ENCODE measurements around the gene DCTD.
"Not testable (repeated sequence)": the region's sequence is repeated elsewhere in the genome, so short reads cannot be mapped to it uniquely, and the experiment has no call there.

Gene DCTD

GRCh38 chr4:182904211-182904761, 12.9 kb downstream of the DCTD start:
- no peak overlapping the region for H3K4me3 ChIP-seq (ENCODE audit: low read depth, low read length)
- TF ChIP-seq, protein P1, sequence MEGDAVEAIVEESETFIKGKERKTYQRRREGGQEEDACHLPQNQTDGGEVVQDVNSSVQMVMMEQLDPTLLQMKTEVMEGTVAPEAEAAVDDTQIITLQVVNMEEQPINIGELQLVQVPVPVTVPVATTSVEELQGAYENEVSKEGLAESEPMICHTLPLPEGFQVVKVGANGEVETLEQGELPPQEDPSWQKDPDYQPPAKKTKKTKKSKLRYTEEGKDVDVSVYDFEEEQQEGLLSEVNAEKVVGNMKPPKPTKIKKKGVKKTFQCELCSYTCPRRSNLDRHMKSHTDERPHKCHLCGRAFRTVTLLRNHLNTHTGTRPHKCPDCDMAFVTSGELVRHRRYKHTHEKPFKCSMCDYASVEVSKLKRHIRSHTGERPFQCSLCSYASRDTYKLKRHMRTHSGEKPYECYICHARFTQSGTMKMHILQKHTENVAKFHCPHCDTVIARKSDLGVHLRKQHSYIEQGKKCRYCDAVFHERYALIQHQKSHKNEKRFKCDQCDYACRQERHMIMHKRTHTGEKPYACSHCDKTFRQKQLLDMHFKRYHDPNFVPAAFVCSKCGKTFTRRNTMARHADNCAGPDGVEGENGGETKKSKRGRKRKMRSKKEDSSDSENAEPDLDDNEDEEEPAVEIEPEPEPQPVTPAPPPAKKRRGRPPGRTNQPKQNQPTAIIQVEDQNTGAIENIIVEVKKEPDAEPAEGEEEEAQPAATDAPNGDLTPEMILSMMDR (IDR thresholded peaks at IDR 0.05; ENCODE audit: borderline replicate concordance, insufficient read depth, low read depth, low read length), result no peak

DNA sequence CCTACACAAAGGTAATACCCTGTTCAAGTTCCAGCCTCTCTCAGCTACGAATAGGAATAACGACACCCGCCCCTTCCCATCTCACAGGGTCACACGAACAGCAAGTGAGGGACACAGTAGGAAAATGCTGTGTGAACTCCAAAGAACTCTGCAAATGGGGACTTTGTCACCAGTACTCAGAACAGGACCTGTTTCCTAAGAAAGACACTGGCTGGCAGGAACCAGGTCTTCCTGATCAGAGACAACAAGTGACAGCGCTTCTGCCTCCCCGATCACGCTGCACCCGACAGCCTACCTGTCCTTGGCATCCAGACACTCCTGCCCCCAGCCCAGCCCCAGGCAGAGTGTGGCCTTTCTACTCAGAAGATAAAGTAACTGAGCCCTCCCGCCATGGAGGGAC, 14.2 kb downstream of the DCTD start:
- TF ChIP-seq, protein P1 (IDR thresholded peaks at IDR 0.05; ENCODE audit: borderline replicate concordance, insufficient read depth, low read depth, low read length), result no peak
- H3K4me3 ChIP-seq (ENCODE audit: low read depth, low read length), result no peak overlapping the region

GRCh38 chr4:182901337-182901736, 15.8 kb downstream of the DCTD start:
- TF ChIP-seq, protein P1 (IDR thresholded peaks at IDR 0.05; ENCODE audit: borderline replicate concordance, insufficient read depth, low read depth, low read length), result no peak
- H3K4me3 ChIP-seq (ENCODE audit: low read depth, low read length), result no peak overlapping the region

GRCh38 chr4:182900021-182900420, 17.2 kb downstream of the DCTD start:
- not testable (repeated sequence) for H3K4me3 ChIP-seq (ENCODE audit: low read depth, low read length)

- TF ChIP-seq, protein P1 (IDR thresholded peaks at IDR 0.05; ENCODE audit: borderline replicate concordance, insufficient read depth, low read depth, low read length), result no peak
- H3K4me3 ChIP-seq (ENCODE audit: low read depth, low read length), result no peak overlapping the region
Observed at GRCh38 chr4:182898479-182898799, 18.7 kb downstream of the DCTD start.

DNA sequence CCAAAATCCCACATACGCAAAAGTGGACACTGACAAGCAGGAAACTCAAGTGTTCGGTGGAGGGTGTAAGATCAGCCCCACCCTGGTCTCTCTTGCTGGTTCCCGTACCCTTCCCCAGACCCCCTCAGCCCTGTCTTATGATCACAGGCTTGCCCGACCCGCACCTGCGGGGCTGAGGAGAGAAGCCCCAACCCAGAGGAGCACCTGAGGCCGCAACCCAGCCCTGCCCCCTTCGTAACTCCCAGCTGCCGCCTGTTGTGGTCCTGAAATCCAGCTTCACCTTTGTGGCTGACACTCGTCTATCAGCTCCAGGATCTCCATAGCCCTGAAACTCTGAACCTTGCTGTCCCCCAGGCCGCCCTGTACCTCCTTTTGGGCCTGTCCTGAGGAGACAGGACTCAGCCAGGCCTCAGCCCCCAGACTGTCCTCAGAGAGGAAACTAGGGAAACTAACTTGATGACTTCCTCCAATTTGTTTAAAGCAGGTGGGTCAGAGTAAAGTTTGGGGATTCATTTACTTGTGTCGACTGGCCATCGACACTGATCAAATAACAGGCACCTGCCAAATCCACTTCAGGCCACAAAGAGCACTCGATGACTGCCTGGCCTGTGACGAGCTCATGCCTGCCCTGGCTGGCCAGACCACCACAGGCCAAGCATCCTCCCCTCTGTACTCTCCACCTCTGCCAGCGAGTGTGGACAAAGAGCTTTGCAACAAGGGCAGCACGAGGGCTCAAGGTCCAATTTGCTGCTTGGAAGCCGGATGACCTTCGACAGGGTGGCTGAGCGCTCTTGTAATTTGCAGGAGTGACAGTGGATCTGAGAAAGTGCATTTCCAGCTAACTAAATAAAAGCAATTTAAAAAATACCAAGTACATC, 19.3 kb downstream of the DCTD start:
- TF ChIP-seq, protein P1 (IDR thresholded peaks at IDR 0.05; ENCODE audit: borderline replicate concordance, insufficient read depth, low read depth, low read length), result no peak
- H3K4me3 ChIP-seq (ENCODE audit: low read depth, low read length), result no peak overlapping the region

GRCh38 chr4:182896421-182896820, 20.8 kb downstream of the DCTD start:
- H3K4me3 ChIP-seq (ENCODE audit: low read depth, low read length), result no peak overlapping the region
- TF ChIP-seq, protein P1 (IDR thresholded peaks at IDR 0.05; ENCODE audit: borderline replicate concordance, insufficient read depth, low read depth, low read length), result no peak

Data from GM12875 (cell line).